Esophagus muscularis mucosa (tissue), 4 donors: Measurements from ENCODE around the gene TM7SF2. TPM values are rescaled to one million over a fixed set of nuclear protein-coding genes. Genes with fewer than 3 reads are reported as not detected.

Source experiments
- DNase-seq: peaks from one replicate; pipeline ENCODE4 v3.0.0-alpha.2; 2017; ENCODE audit errors: extremely low spot score
- H3K27ac ChIP-seq, 4 donors: fragments of 200-600 bp; sonication (generic); replicated peaks in 1 of 4; 1 replicate in 3 of 4; 2 replicates in 1 of 4; pipeline ENCODE4 v1.5.1; 2016 to 2019; ENCODE audit warnings: mild to moderate bottlenecking in 1 of 4
- H3K27me3 ChIP-seq, 4 donors: fragments of 200-600 bp; sonication (generic); one replicate each; pipeline versions ENCODE4 v1.5.1 to v1.6.0; 2016 to 2019
- H3K36me3 ChIP-seq, 4 donors: fragments of 200-600 bp; sonication (generic); one replicate each; pipeline ENCODE4 v1.5.1; 2016 to 2019
- H3K4me1 ChIP-seq, 4 donors: fragments of 200-600 bp; sonication (generic); one replicate each; pipeline ENCODE4 v1.5.1; 2016 to 2019
- H3K4me3 ChIP-seq, 4 donors: fragments of 200-600 bp; sonication (generic); 1 replicate in 2 of 4; 2 replicates in 2 of 4; pipeline ENCODE4 v1.5.1; 2016 to 2019; ENCODE audit warnings: mild to moderate bottlenecking in 4 of 4, moderate library complexity in 1 of 4
- H3K9me3 ChIP-seq, 4 donors: fragments of 200-600 bp; sonication (generic); 1 replicate in 3 of 4; 2 replicates in 1 of 4; pipeline ENCODE4 v1.5.1; 2016 to 2019
- EP300 ChIP-seq: sonication (generic); formaldehyde crosslinking; IDR thresholded peaks from one replicate; pipeline ENCODE4 v1.6.1; 2017; ENCODE audit warnings: antibody characterized with exemption
- POLR2A ChIP-seq: fragments of 450-650 bp; IDR thresholded peaks from one replicate; pipeline ENCODE4 v1.6.1; 2017; ENCODE audit warnings: antibody characterized with exemption, moderate library complexity, mild to moderate bottlenecking, low read depth
- POLR2AphosphoS5 ChIP-seq, 2 donors: sonication (generic); formaldehyde crosslinking; IDR thresholded peaks; one replicate each; pipeline ENCODE4 v1.6.1; 2017; ENCODE audit warnings: antibody characterized with exemption in 2 of 2
- WGBS: methylation state at CpG from one replicate; pipeline ENCODE4 v1.1.5; 2018; 5-methylcytosine and 5-hydroxymethylcytosine counted together
- intact Hi-C: fragments of 100-400 bp; cut with DNase I; formaldehyde crosslinking; loops from one replicate; pipeline ENCODE4 v1.15.1; 2023
- total RNA-seq, 4 donors: library from RNA; depleted of rRNA; stranded (reverse); fragments of >200 nt; gene quantifications; one replicate each; pipeline versions ENCODE4 v1.1.0 to v1.2.1, GENCODE V29; 2016
- TF ChIP-seq, protein P1 (sequence below), 3 experiments: fragments of 200-600 bp in 2 of 3; fragments of 450-650 bp in 1 of 3; sonication (generic) in 2 of 3; IDR thresholded peaks; one replicate each; pipeline ENCODE4 v1.5.1; 2017 to 2019; ENCODE audit warnings: antibody characterized with exemption in 3 of 3, mild to moderate bottlenecking in 2 of 3, moderate library complexity in 1 of 3

The TM7SF2 gene
- 10 to 100 TPM in 3 of 4 donors, 1 to 10 TPM in 1; 8.8 to 17.2 (median 12.1) TPM for total RNA-seq

DNA sequence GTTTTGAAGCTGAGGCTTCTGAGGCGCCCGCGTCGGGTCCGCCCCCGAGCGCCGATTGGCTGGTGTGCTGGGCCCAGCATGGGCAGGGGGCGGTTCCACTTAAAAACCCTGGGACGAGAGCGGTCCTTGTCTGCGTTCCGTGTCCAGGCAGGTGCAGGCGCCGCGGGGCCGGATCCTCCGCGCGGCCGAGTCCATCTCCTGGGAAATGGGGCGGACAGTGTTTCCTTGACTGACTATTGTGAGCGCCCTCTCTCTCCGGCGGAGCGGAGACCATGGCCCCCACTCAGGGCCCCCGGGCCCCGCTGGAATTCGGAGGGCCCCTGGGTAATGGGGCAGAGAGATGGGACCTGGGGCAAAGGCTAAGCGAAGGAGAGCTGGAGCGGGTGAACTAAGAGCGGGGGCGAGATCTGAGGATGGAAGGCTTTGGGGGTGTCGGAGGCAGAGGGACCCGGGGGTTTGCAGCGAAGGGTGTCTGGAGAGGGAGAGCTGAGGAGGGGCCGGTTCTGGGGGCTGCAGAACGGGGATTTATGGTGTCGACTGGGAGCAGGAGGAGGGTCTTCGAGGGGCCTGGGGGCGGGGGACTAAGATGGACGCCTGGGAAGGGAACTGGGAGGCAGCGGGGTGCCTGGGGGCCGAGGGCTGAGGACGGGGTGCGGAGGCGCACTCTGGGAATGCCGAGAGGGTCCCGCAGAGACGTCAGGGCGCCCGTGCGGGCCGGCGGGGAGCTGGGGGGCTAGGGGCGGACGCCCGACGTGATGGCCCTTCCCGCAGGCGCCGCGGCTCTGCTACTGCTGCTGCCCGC is at the start of gene TM7SF2:
Gene TM7SF2 (plus strand): TSS at position 129 of the 802 bp plus-strand sequence. CDS start 144 bp downstream, at position 273.
- no peak for TF ChIP-seq POLR2A
- TF ChIP-seq POLR2AphosphoS5 (IDR thresholded peaks at IDR 0.05), result peak; percentile 89 to 95
- TF ChIP-seq, protein P1, sequence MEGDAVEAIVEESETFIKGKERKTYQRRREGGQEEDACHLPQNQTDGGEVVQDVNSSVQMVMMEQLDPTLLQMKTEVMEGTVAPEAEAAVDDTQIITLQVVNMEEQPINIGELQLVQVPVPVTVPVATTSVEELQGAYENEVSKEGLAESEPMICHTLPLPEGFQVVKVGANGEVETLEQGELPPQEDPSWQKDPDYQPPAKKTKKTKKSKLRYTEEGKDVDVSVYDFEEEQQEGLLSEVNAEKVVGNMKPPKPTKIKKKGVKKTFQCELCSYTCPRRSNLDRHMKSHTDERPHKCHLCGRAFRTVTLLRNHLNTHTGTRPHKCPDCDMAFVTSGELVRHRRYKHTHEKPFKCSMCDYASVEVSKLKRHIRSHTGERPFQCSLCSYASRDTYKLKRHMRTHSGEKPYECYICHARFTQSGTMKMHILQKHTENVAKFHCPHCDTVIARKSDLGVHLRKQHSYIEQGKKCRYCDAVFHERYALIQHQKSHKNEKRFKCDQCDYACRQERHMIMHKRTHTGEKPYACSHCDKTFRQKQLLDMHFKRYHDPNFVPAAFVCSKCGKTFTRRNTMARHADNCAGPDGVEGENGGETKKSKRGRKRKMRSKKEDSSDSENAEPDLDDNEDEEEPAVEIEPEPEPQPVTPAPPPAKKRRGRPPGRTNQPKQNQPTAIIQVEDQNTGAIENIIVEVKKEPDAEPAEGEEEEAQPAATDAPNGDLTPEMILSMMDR (IDR thresholded peaks at IDR 0.05), result peak in 1 of 3 experiments; percentile 29
- no peak for TF ChIP-seq EP300
- WGBS, result 2% methylated on average over 18 of the region's 64 CpGs
- Histone ChIP-seq H3K4me3 (peak within 1 kb of the TSS; percentile 52 to 65 (median 58)), H3K36me3 (peaks cover 20 to 53% (median 42%) of the 10 kb centered on the region in 4 donors), H3K9me3 (no peaks in the 10 kb centered on the region), H3K4me1 (peaks cover 48 to 59% (median 52%) of the 10 kb centered on the region in 4 donors), H3K27ac (peak within 1 kb of the TSS; percentile 77 to 87 (median 84)), H3K27me3 (no peaks in the 10 kb centered on the region)
- peak; percentile 99 for DNase-seq
- intact Hi-C loops, result loop anchor here (5.0 kb wide), 1 partner anchor 100 kb away; the partner anchor contains the start of gene ARL2

DNA sequence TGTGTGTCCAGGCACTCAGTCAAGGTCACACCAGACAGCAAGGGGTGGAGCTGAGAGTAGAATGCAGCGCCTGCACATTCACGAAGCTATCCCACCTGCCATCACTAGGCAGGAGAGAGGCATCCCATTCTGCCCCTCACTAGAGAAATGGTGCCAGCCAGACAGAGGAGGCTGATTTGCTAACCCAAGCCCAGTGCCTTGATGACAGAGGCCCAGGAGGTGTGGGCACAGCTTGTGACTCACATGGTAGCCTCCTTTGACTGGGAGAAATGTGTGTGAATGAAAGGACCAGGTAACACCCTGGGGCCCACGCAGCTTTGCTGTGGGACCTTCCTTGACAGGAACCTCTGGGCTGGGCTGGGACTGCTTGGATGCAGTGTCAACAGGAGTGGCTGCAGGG is 48.1 kb upstream of the TM7SF2 start:
- Histone ChIP-seq H3K27me3 (no peaks in the 10 kb centered on the region), H3K27ac (no peak overlapping the region), H3K4me3 (no peak overlapping the region), H3K36me3 (no peaks in the 10 kb centered on the region), H3K4me1 (no peaks in the 10 kb centered on the region), H3K9me3 (no peaks in the 10 kb centered on the region)
- intact Hi-C loops, result loop anchor here (10.0 kb wide), 1 partner anchor 691 kb away; no protein-coding TSS in a partner anchor
- WGBS, result no CpG with 5 or more reads among the region's 3 CpGs
- no peak for DNase-seq
- TF ChIP-seq, protein P1 (IDR thresholded peaks at IDR 0.05), result no peak
- no peak for TF ChIP-seq POLR2AphosphoS5 (IDR thresholded peaks at IDR 0.05)
- no peak for TF ChIP-seq EP300
- TF ChIP-seq POLR2A, result no peak

DNA sequence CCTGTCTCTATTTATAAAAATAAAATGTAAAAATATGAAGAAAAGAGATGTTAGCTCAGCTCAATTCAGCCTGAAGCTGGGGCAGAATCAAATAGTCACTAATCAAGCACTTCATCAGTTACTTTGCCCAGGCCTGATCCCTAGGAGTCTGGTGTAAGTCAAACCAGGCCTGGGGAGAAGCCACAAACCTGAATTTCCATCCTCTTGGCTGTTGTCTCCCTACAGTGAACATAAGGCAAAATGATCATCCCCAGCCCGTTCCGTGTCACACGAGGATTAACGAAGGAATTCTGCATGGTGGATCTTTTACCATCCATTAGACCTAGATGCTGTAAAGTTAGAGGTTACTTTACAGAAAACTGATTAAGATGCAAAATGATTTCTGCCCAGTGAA is 46.8 kb upstream of the TM7SF2 start:
- no peak overlapping the region for H3K4me3 ChIP-seq
- intact Hi-C loops, result loop anchor here (10.0 kb wide), 1 partner anchor 690 kb away; no protein-coding TSS in a partner anchor
- H3K36me3 ChIP-seq, result no peaks in the 10 kb centered on the region
- no peak for DNase-seq
- TF ChIP-seq EP300, result no peak
- H3K27me3 ChIP-seq, result no peaks in the 10 kb centered on the region
- H3K9me3 ChIP-seq, result no peaks in the 10 kb centered on the region
- H3K4me1 ChIP-seq, result no peaks in the 10 kb centered on the region
- WGBS, result 75% methylated on average over 4 of the region's 4 CpGs
- H3K27ac ChIP-seq, result no peak overlapping the region

DNA sequence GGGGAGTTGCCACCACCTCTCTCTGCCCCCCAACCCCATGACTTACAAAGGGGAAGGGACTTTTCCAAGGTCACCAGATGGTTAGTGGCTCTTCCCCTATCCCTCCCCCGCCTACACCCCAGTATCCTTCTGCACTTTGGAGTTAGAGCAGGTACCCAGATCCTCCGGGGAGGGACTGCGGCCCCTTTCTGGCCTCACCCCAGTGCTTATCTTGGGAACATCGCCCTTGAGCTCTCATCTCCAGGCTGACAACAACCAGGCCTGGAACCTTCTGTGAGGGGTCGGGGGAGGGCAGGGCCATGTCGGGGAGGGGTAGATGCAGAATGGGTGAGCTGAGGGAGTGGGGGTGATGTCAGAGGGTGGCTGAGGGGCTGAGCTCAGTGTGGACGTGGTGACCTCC is 45.8 kb upstream of the TM7SF2 start:
- intact Hi-C loops, result loop anchor here (10.0 kb wide), 1 partner anchor 689 kb away; no protein-coding TSS in a partner anchor
- Histone ChIP-seq H3K36me3 (no peaks in the 10 kb centered on the region), H3K27ac (no peak overlapping the region), H3K27me3 (no peaks in the 10 kb centered on the region), H3K4me3 (no peak overlapping the region), H3K9me3 (no peaks in the 10 kb centered on the region), H3K4me1 (no peaks in the 10 kb centered on the region)
- DNase-seq, result no peak
- TF ChIP-seq POLR2AphosphoS5 (IDR thresholded peaks at IDR 0.05) (no peak), POLR2A (no peak), EP300 (no peak)
- TF ChIP-seq, protein P1 (IDR thresholded peaks at IDR 0.05), result no peak
- WGBS, result 93% methylated on average over 7 of the region's 7 CpGs

DNA sequence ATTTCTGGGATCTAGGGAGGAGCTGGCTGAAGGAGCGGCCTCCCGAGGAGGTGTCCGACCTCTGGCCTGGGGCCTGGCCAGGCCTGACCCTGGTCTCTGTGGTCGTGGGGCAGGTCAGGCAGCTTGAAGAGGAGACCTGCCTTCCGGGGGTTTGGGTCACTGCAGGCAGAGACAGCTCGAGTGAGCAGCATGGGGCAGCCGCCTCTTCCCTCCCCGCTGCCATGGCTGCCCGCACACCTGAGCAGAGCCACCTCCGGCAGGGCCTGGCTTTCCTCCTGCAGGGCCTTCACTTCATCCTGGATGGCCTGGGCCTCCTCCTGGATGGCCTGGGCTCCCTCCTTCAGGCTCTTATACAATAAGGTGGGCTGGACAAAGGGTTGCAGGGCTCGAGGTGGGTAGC is 45.4 kb upstream of the TM7SF2 start:
- Histone ChIP-seq H3K27me3 (no peaks in the 10 kb centered on the region), H3K9me3 (no peaks in the 10 kb centered on the region)
- TF ChIP-seq, protein P1 (IDR thresholded peaks at IDR 0.05), result no peak
- no peak for TF ChIP-seq EP300
- TF ChIP-seq POLR2A, result no peak
- no peak for TF ChIP-seq POLR2AphosphoS5 (IDR thresholded peaks at IDR 0.05)

More for the DNA sequence above, 45.4 kb upstream of the TM7SF2 start:
- intact Hi-C loops, result loop anchor here (10.0 kb wide), 1 partner anchor 688 kb away; no protein-coding TSS in a partner anchor
- Histone ChIP-seq H3K4me3 (no peak overlapping the region), H3K27ac (no peak overlapping the region), H3K36me3 (no peaks in the 10 kb centered on the region), H3K4me1 (no peaks in the 10 kb centered on the region)
- DNase-seq, result no peak
- 71% methylated on average over 4 of the region's 11 CpGs for WGBS
